Spleen (tissue), 11 donors: ENCODE results near the gene MAP3K2. TPM values are rescaled to one million over a fixed set of nuclear protein-coding genes. Genes with fewer than 3 reads are reported as not detected.

ENCODE experiments used
- DNase-seq: peaks from one replicate; pipeline ENCODE4 v3.0.0-alpha.2; 2020
- H3K27ac ChIP-seq, 8 donors: fragments of 200-600 bp; sonication (generic) in 7 of 8; 1 replicate in 4 of 8; 2 replicates in 4 of 8; pipeline versions ENCODE4 v1.5.0 to v1.8.0; 2016 to 2021; ENCODE audit warnings: inconsistent platforms in 4 of 8, mild to moderate bottlenecking in 4 of 8, moderate library complexity in 1 of 8
- H3K27me3 ChIP-seq, 7 donors: fragments of 200-600 bp; sonication (generic) in 6 of 7; replicated peaks in 1 of 7; 1 replicate in 4 of 7; 2 replicates in 3 of 7; pipeline versions ENCODE4 v1.5.0 to v1.8.0; 2016 to 2021; ENCODE audit warnings: inconsistent platforms in 3 of 7, mild to moderate bottlenecking in 1 of 7
- H3K36me3 ChIP-seq, 6 donors: fragments of 200-600 bp; sonication (generic) in 5 of 6; 1 replicate in 4 of 6; 2 replicates in 2 of 6; pipeline versions ENCODE4 v1.5.0 to v1.8.0; 2016 to 2021; ENCODE audit warnings: inconsistent platforms in 2 of 6
- H3K4me1 ChIP-seq, 6 donors: fragments of 200-600 bp; sonication (generic) in 5 of 6; 1 replicate in 3 of 6; 2 replicates in 3 of 6; pipeline versions ENCODE4 v1.5.0 to v1.8.0; 2016 to 2021; ENCODE audit warnings: inconsistent platforms in 3 of 6
- H3K4me3 ChIP-seq, 8 donors: fragments of 200-600 bp; sonication (generic) in 7 of 8; 1 replicate in 4 of 8; 2 replicates in 4 of 8; pipeline versions ENCODE4 v1.5.0 to v1.8.0; 2016 to 2021; ENCODE audit warnings: inconsistent platforms in 4 of 8, mild to moderate bottlenecking in 4 of 8, moderate library complexity in 2 of 8
- H3K9me3 ChIP-seq, 8 donors: fragments of 200-600 bp; sonication (generic) in 7 of 8; 1 replicate in 4 of 8; 2 replicates in 4 of 8; pipeline versions ENCODE4 v1.5.0 to v1.8.0; 2016 to 2021; ENCODE audit warnings: inconsistent platforms in 4 of 8
- CTCF ChIP-seq, 11 experiments: fragments of 200-600 bp in 7 of 11; fragments of 450-650 bp in 4 of 11; sonication (generic) in 4 of 11; IDR thresholded peaks in 8 of 11; conservative IDR thresholded peaks in 3 of 11; 1 replicate in 7 of 11; 2 replicates in 4 of 11; pipeline versions ENCODE4 v1.4.0 to v1.8.0; 2016 to 2021; ENCODE audit warnings: antibody characterized with exemption in 11 of 11, inconsistent platforms in 4 of 11, mild to moderate bottlenecking in 1 of 11
- POLR2A ChIP-seq, 3 donors: fragments of 450-650 bp; IDR thresholded peaks; one replicate each; pipeline ENCODE4 v1.5.1; 2017; ENCODE audit warnings: antibody characterized with exemption in 3 of 3, mild to moderate bottlenecking in 1 of 3
- POLR2AphosphoS5 ChIP-seq, 3 donors: sonication (generic); formaldehyde crosslinking; IDR thresholded peaks; one replicate each; pipeline ENCODE4 v1.5.1; 2017; ENCODE audit warnings: antibody characterized with exemption in 3 of 3
- WGBS, 5 donors: extraction: QIAGEN DNeasy Blood & Tissue Kit in 3 of 5; methylation state at CpG; one replicate each; pipeline versions ENCODE4 v1.1.5 to v1.1.7; 2013 to 2018; 5-methylcytosine and 5-hydroxymethylcytosine counted together
- intact Hi-C: fragments of 100-400 bp; cut with DNase I; formaldehyde crosslinking; loops from one replicate; pipeline ENCODE4 v1.15.0; 2023; ENCODE audit warnings: low total_unique reads
- microRNA-seq, 3 donors: library from miRNA; unstranded; fragments of <30 nt; microRNA quantifications; one replicate each; pipeline versions ENCODE4 to v1.1.0, GENCODE V29; 2019 to 2020
- polyA plus RNA-seq, 3 donors: library from polyadenylated mRNA; stranded (reverse); fragments of 200-250 nt; gene quantifications; one replicate each; pipeline ENCODE4 v1.2.1, GENCODE V29; 2013
- small RNA-seq, 4 donors: library from RNA; depleted of rRNA; stranded (forward); fragments of <200 nt; gene quantifications; one replicate each; pipeline ENCODE3, GENCODE V24; 2016
- total RNA-seq, 7 donors: library from RNA; depleted of rRNA in 3 of 7; stranded (reverse); fragments of >200 nt in 3 of 7; fragmentation: NEBNext Ultra II Directional in 4 of 7; extraction: Animal tissue kit (Norgen Biotek cat#: 25700) in 4 of 7; gene quantifications; one replicate each; pipeline versions ENCODE4 v1.1.0 to v1.2.1, GENCODE V29; 2016 to 2021
- donor health status: healthy with polysubstance abuse.
- donor health status: DM: no; HTN: no; CAD: no; lungs with moderate emphysema.
- donor health status: DM: no; HTN: no; CAD: no.
- donor health status: Bipolar disorder and iron deficiency.
- donor health status: healthy.
- donor health status: DM: no; HTN: no; CAD: no.
- donor health status: DM: yes; HTN: yes; CAD: no.

MAP3K2 gene
- total and polyA plus RNA-seq, 10 donors = 6.5 to 83.9 (median 63.0) TPM

GRCh38 chr2:127255721-127256120, 132.1 kb downstream of the MAP3K2 start:
- DNase-seq = no peak
- H3K36me3 ChIP-seq = peaks cover 0 to 60% (median 44%) of the 10 kb centered on the region in 6 donors
- H3K4me1 ChIP-seq = no peaks in the 10 kb centered on the region
- intact Hi-C loops = no loop called here
- TF ChIP-seq POLR2A (IDR thresholded peaks at IDR 0.05) = no peak
- no peak for TF ChIP-seq POLR2AphosphoS5 (IDR thresholded peaks at IDR 0.05)
- TF ChIP-seq CTCF (IDR thresholded peaks at IDR 0.05 in 8 of 11, conservative IDR thresholded peaks at IDR 0.05 in 3 of 11) = no peak
- H3K9me3 ChIP-seq = no peaks in the 10 kb centered on the region
- H3K27ac ChIP-seq = no peak overlapping the region
- no peak overlapping the region for H3K4me3 ChIP-seq
- WGBS, 5 donors = 90 to 99% (median 98%) methylated on average over 6 of the region's 6 CpGs
- H3K27me3 ChIP-seq = no peaks in the 10 kb centered on the region

- Histone ChIP-seq H3K27me3 (no peaks in the 10 kb centered on the region), H3K4me3 (no peak overlapping the region), H3K9me3 (no peaks in the 10 kb centered on the region), H3K36me3 (peaks cover 0 to 54% (median 38%) of the 10 kb centered on the region in 6 donors), H3K4me1 (no peaks in the 10 kb centered on the region), H3K27ac (no peak overlapping the region)
- DNase-seq = no peak
- 64 to 89% (median 67%) methylated on average over 2 of the region's 2 CpGs for WGBS, 5 donors
- TF ChIP-seq CTCF (IDR thresholded peaks at IDR 0.05 in 8 of 11, conservative IDR thresholded peaks at IDR 0.05 in 3 of 11) (no peak), POLR2AphosphoS5 (IDR thresholded peaks at IDR 0.05) (no peak), POLR2A (IDR thresholded peaks at IDR 0.05) (no peak)
- intact Hi-C loops = no loop called here
Observed at GRCh38 chr2:127255146-127255545, 132.6 kb downstream of the MAP3K2 start.

- 84 to 90% (median 88%) methylated on average over 7 of the region's 7 CpGs for WGBS, 5 donors
- intact Hi-C loops = no loop called here
Observed at GRCh38 chr2:127254386-127254981, 133.3 kb downstream of the MAP3K2 start.

More at GRCh38 chr2:127254386-127254981, 133.3 kb downstream of the MAP3K2 start:
- Histone ChIP-seq H3K27ac (no peak overlapping the region), H3K27me3 (no peaks in the 10 kb centered on the region), H3K4me1 (no peaks in the 10 kb centered on the region), H3K9me3 (no peaks in the 10 kb centered on the region), H3K4me3 (no peak overlapping the region), H3K36me3 (peaks cover 0 to 48% (median 32%) of the 10 kb centered on the region in 6 donors)
- no peak for DNase-seq
- TF ChIP-seq POLR2AphosphoS5 (IDR thresholded peaks at IDR 0.05) (no peak), POLR2A (IDR thresholded peaks at IDR 0.05) (no peak), CTCF (IDR thresholded peaks at IDR 0.05 in 8 of 11, conservative IDR thresholded peaks at IDR 0.05 in 3 of 11) (no peak)

Small RNAs within 50 kb of the gene (microRNA-seq; reads per million reads assigned to microRNA genes)
- 0 reads per million in 3 donors for gene MIR4783

Small RNAs within 50 kb of the gene (small RNA-seq; reads per million reads assigned to genes)
- 0 reads per million in 4 donors for gene MIR4783
- 0 reads per million in 4 donors for gene RNU6-1147P

Other genes with a start within 250 kb of the MAP3K2 start
- gene CYP27C1, start 167.7 kb downstream of the MAP3K2 start, total RNA-seq = under 1 TPM in 5 of 7 donors, not detected in 2; 0.07 to 0.36 (median 0.19) TPM
- gene CYP27C1, start 167.7 kb downstream of the MAP3K2 start, polyA plus RNA-seq = under 1 TPM; 0.10 to 0.33 (median 0.23) TPM
- gene ERCC3, start 93.8 kb downstream of the MAP3K2 start, total RNA-seq = 10 to 100 TPM; 46.4 to 65.1 (median 56.3) TPM
- gene ERCC3, start 93.8 kb downstream of the MAP3K2 start, polyA plus RNA-seq = 10 to 100 TPM; 23.5 to 31.7 (median 28.6) TPM
- not detected for gene PROC, start 30.5 kb upstream of the MAP3K2 start, total RNA-seq
- gene PROC, start 30.5 kb upstream of the MAP3K2 start, polyA plus RNA-seq = under 1 TPM; 0.16 to 0.52 (median 0.21) TPM
- gene IWS1, start 138.5 kb upstream of the MAP3K2 start, total RNA-seq = 10 to 100 TPM; 40.5 to 59.7 (median 44.3) TPM
- 10 to 100 TPM; 18.8 to 28.1 (median 22.0) TPM for gene IWS1, start 138.5 kb upstream of the MAP3K2 start, polyA plus RNA-seq
- gene MYO7B, start 147.7 kb upstream of the MAP3K2 start, total RNA-seq = 10 to 100 TPM; 32.3 to 55.7 (median 50.1) TPM
- 100 to 1,000 TPM in 2 of 3 donors, 10 to 100 TPM in 1; 76.9 to 165 (median 103) TPM for gene MYO7B, start 147.7 kb upstream of the MAP3K2 start, polyA plus RNA-seq